IMR-90 (cell line): ENCODE results near the gene RYR3.

Source experiments
- BHLHE40 ChIP-seq: fragments of 150-350 bp; IDR thresholded peaks from 2 replicates; pipeline ENCODE4 v1.6.1; 2016; ENCODE audit warnings: mild to moderate bottlenecking, low read depth, low read length
- CHD1 ChIP-seq: IDR thresholded peaks from 2 replicates; pipeline ENCODE4 v1.6.1; 2012; ENCODE audit warnings: low read depth, low read length, improper control_type of control experiment
- CTCF ChIP-seq: conservative IDR thresholded peaks from 2 replicates; pipeline ENCODE4 v1.5.1; 2012; ENCODE audit warnings: mild to moderate bottlenecking, low read depth, low read length, improper control_type of control experiment
- FOS ChIP-seq: fragments of 150-350 bp; IDR thresholded peaks from 2 replicates; pipeline ENCODE4 v1.6.1; 2016; ENCODE audit warnings: low read depth, low read length
- MAFK ChIP-seq: IDR thresholded peaks from 2 replicates; pipeline ENCODE4 v1.6.1; 2012; ENCODE audit warnings: low read depth, low read length, improper control_type of control experiment
- MXI1 ChIP-seq: IDR thresholded peaks from 2 replicates; pipeline ENCODE4 v1.6.1; 2012; ENCODE audit warnings: low read depth, mild to moderate bottlenecking, low read length, moderate library complexity, borderline replicate concordance
- POLR2A ChIP-seq: IDR thresholded peaks from 2 replicates; pipeline ENCODE4 v1.6.1; 2012; ENCODE audit warnings: mild to moderate bottlenecking, low read depth, low read length
- RAD21 ChIP-seq: IDR thresholded peaks from 2 replicates; pipeline ENCODE4 v1.6.1; 2012; ENCODE audit warnings: low read length, improper control_type of control experiment
- RFX5 ChIP-seq: IDR thresholded peaks from 2 replicates; pipeline ENCODE4 v1.8.0; 2012; ENCODE audit warnings: low read depth, mild to moderate bottlenecking, low read length, moderate library complexity
- SMC3 ChIP-seq: fragments of 150-350 bp; IDR thresholded peaks from 2 replicates; pipeline ENCODE4 v1.6.1; 2016; ENCODE audit warnings: low read depth, mild to moderate bottlenecking, antibody characterized with exemption, low read length, moderate library complexity

- TF ChIP-seq CTCF (no peak), RAD21 (no peak), POLR2A (no peak), FOS (no peak), CHD1 (no peak), RFX5 (no peak), MAFK (no peak), MXI1 (no peak), BHLHE40 (no peak), SMC3 (no peak)
Measured at GRCh38 chr15:33882921-33883320, 572.2 kb downstream of the RYR3 start.
